ENCODE results near the gene PSAT1. TPM values are rescaled to one million over a fixed set of nuclear protein-coding genes. Genes with fewer than 3 reads are reported as not detected.

The PSAT1 gene
- total RNA-seq, 4 donors from 2014 or later, result 3.0 to 36.2 (median 4.9) TPM

DNA sequence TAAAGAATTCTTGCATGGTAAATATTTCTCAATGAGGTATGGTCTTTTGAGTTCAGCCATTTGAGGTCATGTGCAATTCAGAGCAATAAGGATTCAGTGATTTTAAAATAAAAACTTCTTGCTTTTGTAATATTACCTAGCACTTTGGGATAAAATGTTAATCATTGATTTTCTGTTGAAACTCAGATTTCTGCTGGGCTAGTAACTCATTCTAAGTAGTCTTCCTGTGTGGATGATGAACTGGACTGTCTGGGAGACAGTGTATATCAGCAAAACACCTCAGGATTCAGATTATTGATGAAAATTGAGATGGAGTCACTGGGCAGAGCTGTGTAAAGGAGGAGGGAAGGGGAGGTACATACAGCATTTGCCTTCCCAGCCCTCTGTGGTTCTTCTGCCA is 10.8 kb upstream of the PSAT1 start:
- no peak for DNase-seq (ENCODE audit: low spot score)
- TF ChIP-seq, protein P1, sequence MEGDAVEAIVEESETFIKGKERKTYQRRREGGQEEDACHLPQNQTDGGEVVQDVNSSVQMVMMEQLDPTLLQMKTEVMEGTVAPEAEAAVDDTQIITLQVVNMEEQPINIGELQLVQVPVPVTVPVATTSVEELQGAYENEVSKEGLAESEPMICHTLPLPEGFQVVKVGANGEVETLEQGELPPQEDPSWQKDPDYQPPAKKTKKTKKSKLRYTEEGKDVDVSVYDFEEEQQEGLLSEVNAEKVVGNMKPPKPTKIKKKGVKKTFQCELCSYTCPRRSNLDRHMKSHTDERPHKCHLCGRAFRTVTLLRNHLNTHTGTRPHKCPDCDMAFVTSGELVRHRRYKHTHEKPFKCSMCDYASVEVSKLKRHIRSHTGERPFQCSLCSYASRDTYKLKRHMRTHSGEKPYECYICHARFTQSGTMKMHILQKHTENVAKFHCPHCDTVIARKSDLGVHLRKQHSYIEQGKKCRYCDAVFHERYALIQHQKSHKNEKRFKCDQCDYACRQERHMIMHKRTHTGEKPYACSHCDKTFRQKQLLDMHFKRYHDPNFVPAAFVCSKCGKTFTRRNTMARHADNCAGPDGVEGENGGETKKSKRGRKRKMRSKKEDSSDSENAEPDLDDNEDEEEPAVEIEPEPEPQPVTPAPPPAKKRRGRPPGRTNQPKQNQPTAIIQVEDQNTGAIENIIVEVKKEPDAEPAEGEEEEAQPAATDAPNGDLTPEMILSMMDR (IDR thresholded peaks at IDR 0.05), result no peak
- no peak for ATAC-seq (ENCODE audit: low FRiP score)

DNA sequence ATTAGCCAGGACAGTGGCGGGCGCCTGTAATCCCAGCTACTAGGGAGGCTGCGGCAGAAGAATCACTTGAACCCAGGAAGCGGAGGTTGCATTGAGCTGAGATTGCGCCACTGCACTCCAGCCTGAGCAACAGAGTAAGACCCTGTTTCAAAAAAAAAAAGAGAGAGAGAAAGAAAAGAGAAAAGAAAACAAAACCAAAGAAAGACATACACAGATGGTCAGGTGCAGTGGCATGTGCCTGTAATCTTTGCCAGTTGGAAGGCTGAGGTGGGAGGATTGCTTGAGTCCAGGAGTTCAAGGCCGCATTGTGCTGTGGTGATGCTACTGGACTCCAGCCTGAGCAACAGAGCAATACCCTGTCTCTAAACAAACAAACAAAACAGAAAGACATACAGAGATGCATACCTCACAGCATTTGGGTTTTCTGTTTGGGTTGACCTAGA is 10.0 kb upstream of the PSAT1 start:
- TF ChIP-seq, protein P1 (IDR thresholded peaks at IDR 0.05), result no peak
- DNase-seq (ENCODE audit: low spot score) (no peak), ATAC-seq (ENCODE audit: low FRiP score) (no peak)

DNA sequence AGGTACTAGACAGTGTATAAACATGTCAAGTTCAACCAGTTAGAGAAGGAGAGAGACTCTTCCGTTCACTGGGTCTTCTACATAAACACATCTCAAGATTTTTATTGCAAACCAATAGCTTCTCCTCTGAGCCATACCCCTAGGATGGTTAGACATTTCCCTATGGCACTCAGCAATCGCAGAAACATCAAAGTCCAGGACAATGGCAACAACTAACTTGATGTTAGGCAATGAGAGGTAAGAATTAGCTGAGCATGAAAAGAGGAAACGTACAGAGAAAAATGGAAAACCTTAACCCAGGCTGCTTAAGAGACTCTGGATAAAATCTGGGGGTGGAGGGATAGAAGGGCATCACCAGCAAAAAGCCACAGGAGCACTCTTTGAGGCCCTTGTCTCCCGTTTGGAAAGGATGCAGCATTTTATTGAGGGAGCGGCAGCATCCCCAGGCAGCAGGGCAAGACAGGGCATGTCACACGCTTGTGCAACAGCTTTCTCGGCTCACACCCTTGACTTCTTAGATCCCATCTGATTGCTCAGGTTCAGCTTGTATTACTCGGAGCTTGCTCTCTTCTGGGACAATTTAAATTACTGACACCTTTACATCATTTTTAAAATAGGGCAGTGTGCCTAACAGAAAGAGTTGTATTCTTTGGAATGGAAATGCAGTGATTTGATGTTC is 8.6 kb upstream of the PSAT1 start:
- no peak for DNase-seq (ENCODE audit: low spot score)
- ATAC-seq (ENCODE audit: low FRiP score), result no peak

DNA sequence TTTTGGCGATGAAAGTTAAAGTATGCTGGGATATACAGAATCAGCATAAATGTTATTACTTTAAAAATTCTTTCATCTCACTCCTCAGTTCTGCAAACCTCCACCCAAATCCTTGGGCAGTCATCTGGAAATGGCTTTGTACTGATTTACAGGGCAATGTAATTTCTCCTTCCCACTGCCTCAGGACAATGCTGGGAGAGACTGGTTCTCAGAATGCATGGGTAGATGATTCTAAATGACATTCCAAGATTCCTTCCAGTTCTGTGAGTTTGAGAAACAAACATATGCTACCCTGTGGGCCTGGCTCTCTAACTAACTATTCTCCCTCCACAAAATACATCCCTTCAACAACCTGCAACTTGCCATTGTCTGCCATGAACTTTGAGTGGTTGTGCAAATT is 7.5 kb upstream of the PSAT1 start:
- DNase-seq (ENCODE audit: low spot score) (no peak), ATAC-seq (ENCODE audit: low FRiP score) (no peak)
- TF ChIP-seq, protein P1 (IDR thresholded peaks at IDR 0.05), result no peak

More for the DNA sequence above, 8.6 kb upstream of the PSAT1 start:
- TF ChIP-seq, protein P1 (IDR thresholded peaks at IDR 0.05), result no peak

DNA sequence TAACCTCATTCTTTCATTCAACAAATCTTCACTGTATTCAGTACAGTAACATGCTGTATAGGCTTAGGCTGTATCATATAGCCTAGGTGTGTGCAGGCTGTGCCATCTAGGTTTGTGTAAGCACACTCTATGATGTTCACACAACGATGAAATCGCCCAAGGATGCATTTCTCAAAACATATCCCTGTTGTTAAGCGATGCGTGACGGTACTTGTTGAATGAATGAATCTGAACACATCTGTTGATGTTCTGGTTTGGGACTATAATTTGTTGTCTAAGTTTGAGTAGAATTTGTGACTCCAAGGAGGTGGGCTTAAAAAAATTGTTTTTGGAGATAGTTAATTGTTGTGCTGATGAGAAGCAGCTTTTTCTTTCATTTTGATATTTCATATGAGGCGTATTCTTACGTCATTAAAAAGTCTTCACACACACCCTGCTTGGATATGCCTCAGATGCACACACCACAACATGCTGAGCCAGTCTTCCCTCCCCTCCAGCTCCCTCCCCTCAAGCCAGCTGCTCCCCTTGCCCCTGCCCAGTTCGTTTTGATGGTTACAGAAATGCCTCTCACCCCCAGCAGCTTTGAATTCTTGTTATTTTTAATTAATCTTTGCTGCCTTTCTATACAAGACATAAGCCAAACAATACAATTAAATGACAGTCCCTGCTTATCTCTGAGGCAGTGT is 5.5 kb upstream of the PSAT1 start:
- ATAC-seq (ENCODE audit: low FRiP score), result no peak
- TF ChIP-seq, protein P1 (IDR thresholded peaks at IDR 0.05), result no peak
- no peak for DNase-seq (ENCODE audit: low spot score)

DNA sequence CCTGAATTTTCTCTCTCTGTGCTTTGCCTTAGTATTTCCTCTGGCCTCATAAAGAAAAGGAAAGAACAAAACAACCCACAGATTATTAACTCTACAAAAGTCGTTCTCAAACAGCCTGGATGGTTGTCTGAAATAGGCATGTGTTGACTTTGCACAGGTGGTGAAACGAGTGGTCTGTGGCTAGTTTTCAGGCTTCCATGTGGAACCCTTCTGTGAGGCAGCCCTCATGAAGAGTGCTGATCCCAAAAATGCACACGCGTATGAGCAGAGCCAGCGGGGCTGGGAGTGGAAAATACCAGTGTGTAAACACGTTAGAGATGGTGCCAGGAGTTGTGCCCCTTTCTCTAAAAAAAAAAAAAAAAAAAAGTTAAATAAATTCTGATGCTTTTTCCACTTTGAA is 4.9 kb upstream of the PSAT1 start:
- DNase-seq (ENCODE audit: low spot score) (no peak), ATAC-seq (ENCODE audit: low FRiP score) (no peak)
- TF ChIP-seq, protein P1 (IDR thresholded peaks at IDR 0.05), result no peak

Data from omental fat pad (tissue), 4 donors.